ENCODE results near the gene MGMT. TPM values are rescaled to one million over a fixed set of nuclear protein-coding genes. Genes with fewer than 3 reads are reported as not detected.

MGMT gene
- total RNA-seq, 2 donors from 2014 or later: 15.3 to 16.1 TPM

- DNase-seq (no peak), ATAC-seq (no peak)
- intact Hi-C loops (cut with DNase I, micrococcal nuclease): no loop called here
Measured at GRCh38 chr10:129531969-129532660, 65.1 kb downstream of the MGMT start.

GRCh38 chr10:129532838-129533237, 65.8 kb downstream of the MGMT start:
- DNase-seq (no peak), ATAC-seq (no peak)
- intact Hi-C loops (cut with DNase I, micrococcal nuclease): no loop called here

- ATAC-seq (no peak), DNase-seq (no peak)
- intact Hi-C loops (cut with DNase I, micrococcal nuclease): no loop called here
Measured at GRCh38 chr10:129533281-129533680, 66.2 kb downstream of the MGMT start.

DNA sequence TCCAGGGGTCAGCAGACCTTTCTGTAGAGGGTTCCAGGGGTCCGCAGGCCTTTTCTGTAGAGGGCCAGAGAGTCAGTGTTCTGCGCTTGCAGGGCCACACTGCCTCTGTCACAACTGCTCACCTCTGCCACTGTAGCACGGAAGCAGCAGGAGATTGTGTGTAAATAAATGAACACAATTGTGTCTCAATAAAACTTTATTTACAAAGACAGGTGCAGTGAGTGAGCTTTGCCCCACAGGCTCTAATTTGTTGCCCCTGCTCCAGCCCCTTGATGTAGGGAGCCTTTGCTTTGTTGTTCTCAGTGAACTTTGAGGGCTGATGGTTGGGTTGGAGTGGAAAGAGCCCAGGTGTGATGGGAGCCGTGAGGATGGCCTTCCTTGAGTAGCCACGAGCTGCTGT, 67.8 kb downstream of the MGMT start:
- DNase-seq: no peak
- no peak for ATAC-seq
- intact Hi-C loops (cut with DNase I, micrococcal nuclease): no loop called here

DNA sequence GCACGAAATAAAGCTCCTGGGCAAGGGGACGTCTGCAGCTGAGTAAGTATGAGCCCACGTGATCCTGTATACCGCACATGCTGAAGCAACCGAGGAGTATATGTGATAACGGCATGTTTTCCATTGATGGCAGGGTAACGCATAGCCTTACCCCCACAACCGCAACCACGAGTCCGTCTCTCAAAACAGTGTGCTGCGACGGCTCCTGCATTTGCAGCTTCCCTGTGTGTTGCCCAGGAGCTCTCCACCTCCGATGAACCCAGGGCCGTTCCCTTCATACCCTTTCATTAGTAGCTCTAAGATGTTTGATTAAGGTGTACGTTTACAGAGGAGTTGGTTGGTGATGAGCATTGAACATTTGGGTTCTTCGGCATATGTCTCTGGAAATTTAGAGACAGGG, 69.3 kb downstream of the MGMT start:
- DNase-seq (no peak), ATAC-seq (no peak)

GRCh38 chr10:129537151-129537550, 70.1 kb downstream of the MGMT start:
- DNase-seq: no peak
- intact Hi-C loops (cut with DNase I, micrococcal nuclease): no loop called here
- no peak for ATAC-seq

More for the DNA sequence above, 69.3 kb downstream of the MGMT start:
- intact Hi-C loops (cut with DNase I, micrococcal nuclease): no loop called here

GRCh38 chr10:129538236-129538635, 71.2 kb downstream of the MGMT start:
- no peak for ATAC-seq
- intact Hi-C loops (cut with DNase I, micrococcal nuclease): no loop called here

DNA sequence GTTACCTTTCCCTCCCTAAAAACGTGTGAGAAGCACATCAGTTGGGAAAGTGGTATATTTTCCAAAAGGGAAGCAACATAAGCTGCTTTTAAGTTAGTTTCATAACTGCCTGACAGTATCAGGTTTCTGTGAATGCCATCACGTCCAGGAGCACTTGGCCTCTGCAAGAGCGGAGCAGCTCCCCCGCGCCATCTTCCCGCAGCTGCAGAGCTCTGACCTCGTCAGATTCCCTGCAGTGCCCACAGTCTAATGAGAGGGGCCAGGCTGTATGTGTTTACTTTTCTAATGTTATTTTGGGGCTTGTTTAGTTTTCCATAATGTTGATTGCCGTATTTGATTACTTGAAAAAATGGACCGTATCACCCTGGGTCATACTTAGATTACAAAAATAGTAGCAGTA, 74.2 kb downstream of the MGMT start:
- intact Hi-C loops (cut with DNase I, micrococcal nuclease): no loop called here
- ATAC-seq: no peak
- DNase-seq: no peak

More at GRCh38 chr10:129538236-129538635, 71.2 kb downstream of the MGMT start:
- no peak for DNase-seq

- ATAC-seq (no peak), DNase-seq (no peak)
- intact Hi-C loops (cut with DNase I, micrococcal nuclease): no loop called here
Measured at GRCh38 chr10:129541748-129542487, 74.9 kb downstream of the MGMT start.

DNA sequence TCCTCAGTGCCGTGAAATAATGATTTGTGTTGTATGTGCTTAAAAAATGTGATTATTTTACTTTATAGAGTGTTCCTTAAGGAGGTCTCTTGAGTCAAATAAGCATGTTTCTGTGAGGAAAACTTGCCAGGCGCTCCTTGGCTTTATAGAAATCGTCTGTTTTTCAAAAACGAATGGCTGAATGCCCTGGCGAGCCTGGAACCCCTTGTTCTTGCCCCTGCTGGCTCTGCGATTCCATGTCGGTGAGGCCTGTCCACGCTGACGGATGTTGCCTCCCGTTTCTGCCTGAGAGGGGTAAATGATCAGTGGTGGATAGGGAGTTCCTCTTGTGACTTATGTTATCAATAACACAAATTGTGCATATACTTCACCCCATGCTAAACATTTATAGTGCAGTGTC, 75.5 kb downstream of the MGMT start:
- no peak for ATAC-seq
- intact Hi-C loops (cut with DNase I, micrococcal nuclease): no loop called here
- no peak for DNase-seq

- DNase-seq: no peak
- intact Hi-C loops (cut with DNase I, micrococcal nuclease): no loop called here
- no peak for ATAC-seq
Measured at GRCh38 chr10:129544205-129545202, 77.5 kb downstream of the MGMT start.

- intact Hi-C loops (cut with DNase I, micrococcal nuclease): no loop called here
- no peak for DNase-seq
- no peak for ATAC-seq
Measured at GRCh38 chr10:129545261-129545660, 78.2 kb downstream of the MGMT start.

- intact Hi-C loops (cut with DNase I, micrococcal nuclease): no loop called here
- ATAC-seq: no peak
- no peak for DNase-seq
Measured at GRCh38 chr10:129546106-129546505, 79.1 kb downstream of the MGMT start.

- no peak for DNase-seq
- no peak for ATAC-seq
- intact Hi-C loops (cut with DNase I, micrococcal nuclease): no loop called here
Measured at GRCh38 chr10:129547608-129548007, 80.6 kb downstream of the MGMT start.

DNA sequence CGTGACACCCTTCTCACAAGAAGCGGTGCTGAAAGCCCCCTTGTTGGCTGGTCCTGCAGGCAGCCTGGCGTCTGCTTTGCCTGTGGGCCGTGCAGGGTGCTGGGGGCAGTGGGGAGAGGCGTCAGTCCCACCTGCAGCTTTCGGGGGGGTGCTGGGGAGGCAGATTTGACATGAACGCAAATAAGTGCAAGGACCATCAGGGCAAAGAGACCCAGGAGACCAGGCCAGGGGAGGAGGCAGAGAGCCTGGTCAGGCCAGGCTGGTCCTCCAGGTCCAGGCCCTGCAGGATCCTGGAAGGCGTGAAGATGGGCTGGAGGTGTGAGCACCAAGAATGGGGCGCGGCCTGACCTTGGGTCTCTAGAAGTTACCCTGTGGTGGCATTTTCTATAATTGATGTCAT, 81.6 kb downstream of the MGMT start:
- ATAC-seq (no peak), DNase-seq (no peak)
- intact Hi-C loops (cut with DNase I, micrococcal nuclease): no loop called here

DNA sequence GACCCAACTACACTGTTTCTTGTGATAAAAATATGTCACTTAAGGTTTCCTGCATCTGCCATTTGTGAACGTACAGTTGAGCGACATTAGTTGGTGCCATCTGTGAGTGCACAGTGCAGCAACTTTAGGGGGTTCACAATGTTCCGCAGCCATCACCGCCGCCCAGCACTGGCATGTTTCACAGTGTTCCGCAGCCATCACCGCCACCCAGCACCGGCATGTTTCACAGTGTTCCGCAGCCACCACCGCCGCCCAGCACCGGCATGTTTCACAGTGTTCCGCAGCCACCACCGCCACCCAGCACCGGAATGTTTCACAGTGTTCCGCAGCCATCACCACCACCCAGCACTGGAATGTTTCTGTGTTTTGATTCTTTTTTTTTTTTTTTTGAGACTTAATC, 83.0 kb downstream of the MGMT start:
- no peak for DNase-seq
- ATAC-seq: no peak
- intact Hi-C loops (cut with DNase I, micrococcal nuclease): no loop called here

GRCh38 chr10:129550658-129551057, 83.6 kb downstream of the MGMT start:
- intact Hi-C loops (cut with DNase I, micrococcal nuclease): no loop called here
- DNase-seq (no peak), ATAC-seq (no peak)

DNA sequence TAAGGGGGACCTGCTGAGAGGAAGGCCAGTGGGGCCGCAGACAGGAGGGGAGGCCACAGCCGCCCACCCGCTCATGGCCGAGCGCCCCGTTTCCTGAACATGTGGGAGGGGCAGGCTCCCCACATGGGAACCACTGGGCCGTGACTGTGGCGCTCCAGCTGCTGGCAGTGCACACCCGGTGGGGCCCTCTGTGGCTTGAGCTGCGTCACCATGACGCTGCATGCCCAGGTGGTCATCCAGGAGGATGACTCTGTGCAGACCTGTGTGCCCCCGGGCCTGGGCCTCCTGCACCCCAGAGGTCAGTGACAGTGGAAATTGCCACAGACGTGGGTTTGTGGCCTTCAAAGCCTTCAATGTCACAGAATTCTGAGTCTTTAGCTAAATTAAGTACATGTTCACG, 85.1 kb downstream of the MGMT start:
- no peak for DNase-seq
- intact Hi-C loops (cut with DNase I, micrococcal nuclease): no loop called here
- ATAC-seq: no peak

GRCh38 chr10:129553928-129554327, 86.9 kb downstream of the MGMT start:
- intact Hi-C loops (cut with DNase I, micrococcal nuclease): no loop called here
- no peak for DNase-seq
- ATAC-seq: no peak

DNA sequence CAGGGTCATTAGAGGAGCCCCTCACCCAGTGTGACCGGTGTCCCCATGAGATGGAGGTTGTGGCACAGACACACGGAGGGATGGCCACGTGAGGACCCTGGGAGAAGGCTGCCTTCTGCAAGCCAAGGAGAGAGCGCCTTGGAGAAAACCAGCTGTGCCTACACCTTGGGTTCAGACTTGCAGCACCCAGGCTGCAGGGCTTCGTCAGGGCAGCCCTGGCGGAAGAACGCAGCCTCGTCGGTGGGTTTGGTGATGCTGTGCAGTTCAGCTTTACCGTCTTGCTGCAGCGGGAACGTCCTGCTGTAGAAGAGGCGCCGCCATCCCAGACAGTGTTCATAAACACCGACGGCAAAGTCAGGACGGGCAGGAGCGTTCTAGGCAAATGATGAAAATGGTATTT, 89.3 kb downstream of the MGMT start:
- DNase-seq: no peak
- ATAC-seq: no peak
- intact Hi-C loops (cut with DNase I, micrococcal nuclease): no loop called here

Data from left colon (tissue), 2 donors.